HFFc6 (cell line): ENCODE results near the gene TMCC2. TPM values are rescaled to one million over a fixed set of nuclear protein-coding genes. Genes with fewer than 3 reads are reported as not detected.

Source experiments
- DNase-seq: peaks from one replicate; pipeline ENCODE4 v3.0.0-alpha.2; 2018
- H3K27ac Mint-ChIP-seq: 2 replicates; pipeline ENCODE4 v1.8.0; 2020; ENCODE audit warnings: mild to moderate bottlenecking, mixed read lengths
- H3K27me3 Mint-ChIP-seq: 2 replicates; pipeline ENCODE4 v1.8.0; 2021; ENCODE audit warnings: mild to moderate bottlenecking, moderate library complexity, mixed read lengths; ENCODE audit not compliant: insufficient read depth
- H3K36me3 Mint-ChIP-seq: 2 replicates; pipeline ENCODE4 v1.8.0; 2021; ENCODE audit warnings: low read depth, mixed read lengths
- H3K4me1 Mint-ChIP-seq: 2 replicates; pipeline ENCODE4 v1.8.0; 2020; ENCODE audit warnings: low read depth, mixed read lengths
- H3K4me3 Mint-ChIP-seq: 2 replicates; pipeline ENCODE4 v1.8.0; 2020; ENCODE audit warnings: mild to moderate bottlenecking, moderate library complexity, mixed read lengths
- H3K9me3 Mint-ChIP-seq: 2 replicates; pipeline ENCODE4 v1.8.0; 2020; ENCODE audit warnings: mild to moderate bottlenecking, mixed read lengths
- total RNA-seq, 6 experiments: library from RNA; stranded (reverse); fragmentation: NEBNext Ultra II Directional; extraction: Animal tissue kit (Norgen Biotek cat#: 25700); gene quantifications; 2 replicates in 1 of 6; 3 replicates in 5 of 6; pipeline ENCODE4 v1.2.3, GENCODE V29; 2021
- TF ChIP-seq, protein P1 (sequence below): fragments of 200-600 bp; sonication (generic); IDR thresholded peaks from 2 replicates; pipeline ENCODE4 v1.5.0; 2021; ENCODE audit warnings: antibody characterized with exemption, mild to moderate bottlenecking

Gene TMCC2
- total RNA-seq, 6 experiments from 2014 or later: 3.4 to 4.2 (median 3.9) TPM

DNA sequence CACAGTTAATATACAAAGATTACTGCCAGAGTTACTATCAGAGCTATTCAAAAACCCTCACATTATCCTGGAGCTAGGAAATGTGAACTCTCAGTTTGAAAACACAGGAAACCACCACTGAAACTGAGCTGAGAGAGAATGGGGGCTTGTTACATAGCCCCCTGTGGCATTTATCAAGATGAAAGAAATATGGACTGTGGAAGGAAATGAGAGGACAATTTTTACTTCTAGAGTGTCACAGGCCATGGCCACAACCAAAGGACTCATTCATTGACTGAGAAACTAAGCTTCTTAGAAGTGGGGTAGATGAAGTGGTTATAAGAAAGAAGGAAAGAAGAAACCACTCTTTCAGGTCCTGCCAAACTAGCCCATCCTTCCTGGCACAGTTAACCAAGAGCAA, 41.6 kb upstream of the TMCC2 start:
- Mint-ChIP-seq H3K27ac (no peak overlapping the region), H3K36me3 (peaks cover 15% of the 10 kb centered on the region), H3K4me3 (no peak overlapping the region), H3K9me3 (no peaks in the 10 kb centered on the region), H3K27me3 (no peaks in the 10 kb centered on the region), H3K4me1 (peaks cover 48% of the 10 kb centered on the region)
- no peak for DNase-seq
- TF ChIP-seq, protein P1, sequence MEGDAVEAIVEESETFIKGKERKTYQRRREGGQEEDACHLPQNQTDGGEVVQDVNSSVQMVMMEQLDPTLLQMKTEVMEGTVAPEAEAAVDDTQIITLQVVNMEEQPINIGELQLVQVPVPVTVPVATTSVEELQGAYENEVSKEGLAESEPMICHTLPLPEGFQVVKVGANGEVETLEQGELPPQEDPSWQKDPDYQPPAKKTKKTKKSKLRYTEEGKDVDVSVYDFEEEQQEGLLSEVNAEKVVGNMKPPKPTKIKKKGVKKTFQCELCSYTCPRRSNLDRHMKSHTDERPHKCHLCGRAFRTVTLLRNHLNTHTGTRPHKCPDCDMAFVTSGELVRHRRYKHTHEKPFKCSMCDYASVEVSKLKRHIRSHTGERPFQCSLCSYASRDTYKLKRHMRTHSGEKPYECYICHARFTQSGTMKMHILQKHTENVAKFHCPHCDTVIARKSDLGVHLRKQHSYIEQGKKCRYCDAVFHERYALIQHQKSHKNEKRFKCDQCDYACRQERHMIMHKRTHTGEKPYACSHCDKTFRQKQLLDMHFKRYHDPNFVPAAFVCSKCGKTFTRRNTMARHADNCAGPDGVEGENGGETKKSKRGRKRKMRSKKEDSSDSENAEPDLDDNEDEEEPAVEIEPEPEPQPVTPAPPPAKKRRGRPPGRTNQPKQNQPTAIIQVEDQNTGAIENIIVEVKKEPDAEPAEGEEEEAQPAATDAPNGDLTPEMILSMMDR: no peak

DNA sequence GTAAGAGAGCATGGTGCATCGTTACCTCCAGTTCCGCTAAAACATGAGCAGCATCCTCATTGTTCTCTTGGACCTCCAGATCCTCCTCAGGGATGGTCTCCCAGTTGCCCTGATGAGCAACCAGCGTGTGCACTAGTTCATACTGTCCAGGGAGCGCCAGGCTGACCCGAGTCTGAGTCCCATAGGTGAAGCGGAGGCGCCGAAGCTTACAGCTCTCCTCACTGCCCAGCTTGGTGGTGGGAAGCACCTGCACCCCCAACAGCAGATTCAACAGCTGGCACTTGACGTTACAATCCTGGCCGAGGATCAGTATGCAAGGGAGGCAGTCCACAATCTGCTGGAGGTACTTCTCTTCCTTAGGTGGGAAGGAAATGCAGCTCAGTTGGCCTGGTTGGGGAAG, 40.3 kb upstream of the TMCC2 start:
- Mint-ChIP-seq H3K27me3 (no peaks in the 10 kb centered on the region), H3K36me3 (peaks cover 15% of the 10 kb centered on the region), H3K27ac (no peak overlapping the region; the same call in 1 of the 2 replicates), H3K4me3 (no peak overlapping the region), H3K4me1 (peaks cover 56% of the 10 kb centered on the region), H3K9me3 (no peaks in the 10 kb centered on the region)
- no peak for DNase-seq
- TF ChIP-seq, protein P1: no peak

DNA sequence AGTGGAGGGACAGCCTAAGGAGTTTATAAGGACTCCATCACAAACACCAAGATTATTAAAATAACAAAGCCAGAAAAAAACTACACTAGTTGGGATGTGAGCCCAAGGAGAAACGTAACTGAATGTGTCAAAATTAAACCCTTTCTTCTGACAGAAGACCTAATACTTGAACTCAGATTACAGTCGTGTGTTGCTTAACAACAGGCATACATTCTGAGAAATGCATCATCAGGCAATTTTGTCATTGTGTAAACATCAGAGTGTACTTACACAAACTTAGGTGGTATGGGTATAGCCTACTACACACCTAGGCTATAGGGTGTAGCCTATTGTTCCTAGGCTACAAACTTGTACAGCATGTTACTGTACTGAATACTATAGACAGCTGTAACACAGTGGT, 39.6 kb upstream of the TMCC2 start:
- H3K4me3 Mint-ChIP-seq: no peak overlapping the region
- H3K27me3 Mint-ChIP-seq: no peaks in the 10 kb centered on the region
- H3K36me3 Mint-ChIP-seq: peaks cover 15% of the 10 kb centered on the region
- TF ChIP-seq, protein P1: no peak
- H3K4me1 Mint-ChIP-seq: peaks cover 56% of the 10 kb centered on the region
- H3K27ac Mint-ChIP-seq: no peak overlapping the region
- no peak for DNase-seq
- no peaks in the 10 kb centered on the region for H3K9me3 Mint-ChIP-seq

DNA sequence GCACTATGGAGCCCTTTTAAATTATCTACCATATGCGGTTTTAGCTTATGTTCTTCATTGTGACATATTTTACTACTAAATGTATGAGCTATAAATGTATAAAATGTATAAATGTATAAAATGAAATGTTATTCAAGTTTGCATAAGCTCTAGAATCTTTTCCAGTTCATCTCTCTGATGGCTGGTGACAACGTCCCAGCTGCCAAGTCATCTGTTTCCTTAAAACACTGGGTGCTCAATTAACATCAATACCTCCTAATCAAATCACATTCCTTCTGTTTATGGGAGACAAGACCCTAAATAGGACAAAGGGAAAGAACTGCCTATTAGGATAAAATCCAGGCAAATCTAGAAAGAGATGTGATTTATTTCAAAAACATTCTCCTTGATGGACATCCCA, 39.1 kb upstream of the TMCC2 start:
- Mint-ChIP-seq H3K4me1 (peaks cover 55% of the 10 kb centered on the region), H3K27ac (no peak overlapping the region), H3K4me3 (no peak overlapping the region), H3K9me3 (no peaks in the 10 kb centered on the region), H3K36me3 (peaks cover 15% of the 10 kb centered on the region), H3K27me3 (no peaks in the 10 kb centered on the region)
- TF ChIP-seq, protein P1: no peak
- no peak for DNase-seq

DNA sequence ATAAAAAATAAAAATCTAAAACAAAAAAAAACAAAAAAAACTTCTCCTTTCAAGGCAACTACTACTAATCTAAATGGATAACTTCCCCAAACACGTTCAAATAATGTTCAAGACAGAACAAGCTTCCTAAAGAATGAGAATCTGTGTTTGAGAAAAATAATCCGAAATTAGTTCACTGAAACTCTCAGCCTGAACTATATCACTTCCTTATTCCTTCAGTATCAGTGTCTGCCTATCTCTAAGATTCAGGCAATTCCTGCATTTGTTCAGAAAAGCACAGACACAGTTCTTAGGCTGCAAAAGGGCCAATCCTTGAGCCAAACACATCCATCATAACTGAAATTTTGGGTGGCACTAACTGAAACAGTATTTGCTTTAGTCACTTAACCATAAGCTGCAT, 38.6 kb upstream of the TMCC2 start:
- TF ChIP-seq, protein P1: no peak
- Mint-ChIP-seq H3K27ac (no peak overlapping the region), H3K4me3 (no peak overlapping the region), H3K27me3 (no peaks in the 10 kb centered on the region), H3K4me1 (peaks cover 50% of the 10 kb centered on the region), H3K36me3 (peaks cover 15% of the 10 kb centered on the region), H3K9me3 (no peaks in the 10 kb centered on the region)
- no peak for DNase-seq
